DMS153 treated with DMSO at 0.1 percent for 48 hours (cell line): Measurements from ENCODE around the gene LPA.
A peak's percentile ranks its signal among the peaks of the same experiment; 100 is the strongest.

Experiments
- DNase-seq: peaks from one replicate; lab custom pipeline; 2025; ENCODE audit not compliant: unreplicated experiment; lab: John Stamatoyannopoulos, UW

The LPA gene

GRCh38 chr6:160520043-160520904 is 143.8 kb downstream of the LPA start:
- DNase-seq = peak; percentile 48

- no peak for DNase-seq
Observed at GRCh38 chr6:160519603-160520042, 144.5 kb downstream of the LPA start.

GRCh38 chr6:160519133-160519532 is 144.9 kb downstream of the LPA start:
- DNase-seq = no peak

- no peak for DNase-seq
Observed at GRCh38 chr6:160513836-160514235, 150.2 kb downstream of the LPA start.

- DNase-seq = no peak
Observed at GRCh38 chr6:160510976-160511617, 153.0 kb downstream of the LPA start.

GRCh38 chr6:160510199-160510598 is 153.9 kb downstream of the LPA start:
- DNase-seq = no peak

GRCh38 chr6:160509610-160510009 is 154.5 kb downstream of the LPA start:
- DNase-seq = no peak

- no peak for DNase-seq
Observed at GRCh38 chr6:160508599-160508998, 155.5 kb downstream of the LPA start.

- DNase-seq = no peak
Observed at GRCh38 chr6:160507420-160507819, 156.7 kb downstream of the LPA start.

- DNase-seq = no peak
Observed at GRCh38 chr6:160505970-160506369, 158.1 kb downstream of the LPA start.

GRCh38 chr6:160500639-160501038 is 163.4 kb downstream of the LPA start:
- DNase-seq = no peak

- DNase-seq = no peak
Observed at GRCh38 chr6:160494576-160494975, 169.5 kb downstream of the LPA start.

GRCh38 chr6:160489091-160489490 is 175.0 kb downstream of the LPA start:
- no peak for DNase-seq

- no peak for DNase-seq
Observed at GRCh38 chr6:160487116-160487515, 177.0 kb downstream of the LPA start.
